Dermis microvascular lymphatic vessel endothelial cell (primary cell): Measurements from ENCODE around the gene CNTNAP5. TPM values are rescaled to one million over a fixed set of nuclear protein-coding genes. Genes with fewer than 3 reads are reported as not detected.

ENCODE experiments used
- DNase-seq, 2 donors: peaks; one replicate each; pipeline versions ENCODE4 v3.0.0 to v3.0.0-alpha.2; 2010; ENCODE audit warnings: low read depth in 2 of 2
- total RNA-seq: library from RNA; depleted of rRNA; stranded (reverse); fragments of >200 nt; gene quantifications from 2 replicates; pipeline ENCODE4 v1.2.1, GENCODE V29; 2014

The CNTNAP5 gene
- total RNA-seq, 1 donor from 2014 or later: not detected

DNA sequence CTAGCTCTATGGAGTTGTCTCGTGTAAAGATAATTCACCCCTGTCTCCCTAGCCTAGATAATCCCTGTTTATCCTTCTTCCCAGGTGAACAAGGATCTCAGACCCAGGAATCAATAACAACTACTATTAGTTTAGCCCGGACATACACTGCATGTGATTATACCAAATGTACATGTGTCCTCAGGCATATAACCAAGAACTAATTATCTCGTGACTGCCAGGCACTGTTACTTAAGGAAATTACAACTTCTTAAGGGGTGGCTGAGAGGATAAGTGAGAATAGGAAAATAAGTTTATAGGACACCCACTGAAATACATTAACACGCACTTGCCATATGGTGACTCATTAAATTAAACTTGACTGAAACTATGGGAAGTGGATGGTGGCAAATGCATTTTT, 126.6 kb downstream of the CNTNAP5 start:
- no peak for DNase-seq

DNA sequence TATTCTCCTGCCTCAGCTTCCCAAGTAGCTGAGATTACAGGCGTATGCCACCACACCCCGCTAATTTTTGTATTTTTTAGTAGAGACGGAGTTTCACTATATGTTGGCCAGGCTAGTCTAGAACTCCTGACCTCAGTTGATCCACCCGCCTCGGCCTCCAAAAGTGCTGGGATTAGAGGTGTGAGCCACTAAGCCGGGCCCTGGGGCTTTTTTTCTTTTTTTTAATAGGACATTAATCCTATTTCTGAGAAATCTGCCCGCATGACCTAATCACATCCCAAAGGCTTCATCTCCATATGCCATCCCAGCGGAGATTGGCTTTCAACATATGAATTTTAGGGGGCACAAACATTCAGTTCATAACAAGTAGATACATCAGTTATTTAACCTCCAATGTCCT, 128.6 kb downstream of the CNTNAP5 start:
- no peak for DNase-seq

DNA sequence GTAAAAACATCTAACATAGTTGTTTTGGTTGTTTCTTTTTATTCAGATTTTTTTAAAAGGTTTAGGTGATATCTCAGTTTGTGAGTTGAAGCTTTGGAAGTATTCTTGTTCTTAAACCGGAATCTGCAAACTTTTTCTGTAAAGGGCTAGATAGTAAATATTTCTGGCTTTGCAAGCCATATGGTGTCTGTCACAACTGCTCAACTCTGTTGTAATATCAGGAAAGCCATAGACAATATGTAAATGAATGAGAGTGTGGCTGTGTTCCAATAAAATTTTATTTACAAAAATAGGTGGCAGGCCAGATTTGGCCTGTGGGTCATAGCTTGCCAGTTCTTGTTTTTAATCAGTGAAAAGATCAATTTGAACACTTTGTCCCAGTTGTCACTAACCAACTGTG, 134.1 kb downstream of the CNTNAP5 start:
- no peak for DNase-seq

DNA sequence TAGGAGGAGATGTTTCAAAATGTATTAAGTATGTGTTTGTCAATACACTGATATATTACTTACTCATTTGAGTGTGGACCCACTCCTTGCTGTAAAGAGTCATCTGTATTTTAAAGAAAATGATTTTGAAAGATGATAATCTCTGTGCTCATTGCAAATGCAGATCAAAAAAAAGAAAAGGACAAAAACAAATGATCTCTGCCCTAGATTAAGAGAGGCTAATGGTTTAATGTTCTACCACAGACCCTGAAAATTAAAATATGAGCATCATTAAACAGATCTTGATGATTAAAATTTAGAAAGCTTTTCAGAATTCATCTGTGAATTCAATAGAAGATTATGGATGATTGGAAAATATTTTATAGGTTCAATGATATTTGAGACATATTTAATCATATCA, 136.5 kb downstream of the CNTNAP5 start:
- no peak for DNase-seq

DNA sequence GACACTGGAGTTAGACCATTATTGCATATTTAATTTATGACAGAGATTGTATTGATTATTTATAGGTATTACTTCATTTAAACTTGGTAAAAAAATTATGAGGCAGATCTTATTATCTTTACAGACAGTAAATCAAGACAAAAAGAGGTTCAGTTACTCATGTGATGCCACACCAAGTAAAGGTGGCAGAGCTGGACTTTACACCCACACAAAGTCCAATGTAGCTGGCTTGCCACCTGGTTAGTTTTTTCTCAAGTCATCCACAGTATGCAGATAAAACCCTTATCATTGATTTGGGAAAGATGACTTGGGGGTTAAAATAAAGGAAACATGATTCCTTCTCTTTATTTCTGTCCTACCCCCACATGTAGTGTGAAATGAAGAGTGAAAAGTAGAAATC, 137.2 kb downstream of the CNTNAP5 start:
- DNase-seq: no peak

DNA sequence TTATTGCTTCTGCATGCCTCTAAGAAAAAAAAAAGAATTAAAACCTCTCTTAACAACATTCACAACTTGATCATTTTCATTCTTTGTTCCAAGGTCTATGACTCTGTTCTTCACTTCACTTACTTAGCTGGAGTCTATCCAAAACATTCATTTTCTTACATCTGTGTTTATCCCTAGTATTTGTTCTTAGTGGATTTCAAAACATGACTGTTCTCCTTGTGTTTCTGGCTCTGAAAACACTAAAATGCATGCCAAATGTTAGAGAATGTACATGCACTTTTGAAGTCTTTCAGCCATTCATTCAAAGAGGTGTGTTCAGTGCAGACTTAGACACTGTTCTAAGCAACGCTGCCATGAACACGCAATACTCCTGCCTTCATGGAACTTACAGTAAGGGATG, 138.8 kb downstream of the CNTNAP5 start:
- no peak for DNase-seq

DNA sequence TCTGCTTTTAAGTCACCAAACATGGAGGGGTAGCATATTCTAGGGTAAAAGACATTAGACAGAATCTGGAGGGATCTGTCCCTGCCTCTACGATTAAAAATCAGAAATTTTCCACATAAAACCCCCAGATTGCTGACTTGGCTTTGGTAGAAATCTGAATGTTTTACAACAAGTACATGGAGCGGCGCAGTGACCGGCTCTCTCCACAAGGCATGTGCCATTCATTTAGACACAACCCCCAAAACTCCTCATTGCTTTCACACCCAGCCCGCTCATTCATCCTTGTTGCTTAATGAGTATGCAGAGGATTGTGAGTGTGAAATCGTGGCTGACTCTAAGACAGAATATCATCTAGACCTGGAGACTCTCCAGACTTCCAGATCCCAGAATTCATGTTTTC, 140.6 kb downstream of the CNTNAP5 start:
- DNase-seq: no peak

DNA sequence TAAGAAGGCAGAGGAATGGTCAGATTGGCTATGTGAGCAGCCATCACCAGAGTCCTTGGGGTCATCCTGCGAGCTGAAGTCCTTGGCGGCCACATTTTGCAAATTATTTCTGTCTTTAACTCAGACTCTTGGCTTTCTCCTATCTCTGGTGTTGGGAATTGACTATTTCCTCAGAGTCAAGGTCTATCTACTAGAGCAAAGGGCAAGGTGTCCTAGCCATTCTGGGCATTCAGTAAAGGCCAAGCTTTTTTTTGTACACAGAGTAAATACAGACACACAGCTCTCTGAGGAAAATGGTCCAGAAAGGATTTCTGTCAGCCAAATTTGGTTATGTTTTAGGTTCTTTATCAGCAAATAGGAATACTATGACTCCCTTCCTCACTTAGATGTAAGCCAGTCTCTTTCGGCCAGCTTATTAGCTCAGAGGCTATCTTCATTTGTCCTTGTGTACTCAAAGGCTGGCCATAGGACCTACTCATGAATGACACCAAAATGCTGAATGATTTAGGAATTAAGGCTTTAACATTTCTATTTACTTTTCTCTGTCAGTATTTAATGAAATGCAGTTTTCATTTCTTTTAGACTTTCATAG, 146.5 kb downstream of the CNTNAP5 start:
- no peak for DNase-seq

DNA sequence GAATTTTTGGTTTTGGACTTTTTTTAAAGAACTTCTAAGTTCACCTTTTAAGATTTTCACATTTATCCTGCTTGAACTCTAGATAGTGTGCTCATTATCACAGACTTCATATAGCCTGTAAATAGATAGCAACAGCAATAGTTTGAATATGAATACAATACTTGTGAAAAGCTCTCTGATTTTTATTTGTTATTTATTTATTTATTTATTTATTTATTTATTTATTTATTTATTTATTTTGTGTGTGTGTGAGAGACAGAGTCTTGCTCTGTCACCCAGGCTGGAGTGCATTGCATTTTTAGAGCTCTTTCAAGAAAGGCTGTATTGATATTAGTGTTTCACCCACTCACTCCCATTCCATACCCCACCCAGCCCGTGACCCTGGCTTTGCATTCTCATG, 153.6 kb downstream of the CNTNAP5 start:
- DNase-seq: no peak

DNA sequence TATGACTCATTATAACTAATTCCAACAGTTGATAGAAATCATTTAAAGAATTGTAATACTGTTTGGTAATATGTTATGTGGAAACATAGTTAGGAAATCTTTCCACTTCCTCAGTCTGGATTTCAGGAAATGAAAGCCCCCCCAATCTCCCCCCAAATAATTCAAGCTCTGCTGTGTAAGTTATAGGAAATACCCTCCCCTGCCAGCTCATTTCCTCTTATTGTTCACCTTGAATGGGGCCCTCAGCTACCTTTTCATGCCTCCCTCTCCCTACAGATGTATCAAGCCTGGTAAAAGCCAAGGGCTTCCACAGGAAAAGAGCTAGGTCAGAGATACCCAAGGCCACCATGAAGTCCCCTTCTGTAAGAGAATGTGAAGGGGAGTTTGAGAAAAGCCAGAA, 155.5 kb downstream of the CNTNAP5 start:
- peak; percentile 28 to 76 for DNase-seq

DNA sequence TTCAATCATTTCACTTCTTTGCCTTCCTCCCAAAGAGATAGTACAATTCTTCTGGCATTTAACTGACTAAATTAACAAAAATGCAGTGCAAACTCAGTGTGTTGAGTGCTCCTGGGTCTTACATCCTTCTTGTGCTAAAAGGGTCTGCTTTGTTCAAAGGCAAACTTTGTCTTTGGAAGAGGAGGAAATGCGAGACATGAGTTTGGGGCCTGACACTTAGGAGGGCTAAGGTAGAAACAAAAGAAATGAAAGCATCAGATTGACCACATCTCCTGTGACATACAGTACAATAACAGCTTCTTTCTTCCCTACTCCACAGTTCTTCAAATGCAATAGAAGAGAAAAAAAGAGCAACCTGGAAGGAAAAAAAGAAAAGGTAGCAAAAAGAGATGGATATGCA, 161.7 kb downstream of the CNTNAP5 start:
- DNase-seq: no peak

DNA sequence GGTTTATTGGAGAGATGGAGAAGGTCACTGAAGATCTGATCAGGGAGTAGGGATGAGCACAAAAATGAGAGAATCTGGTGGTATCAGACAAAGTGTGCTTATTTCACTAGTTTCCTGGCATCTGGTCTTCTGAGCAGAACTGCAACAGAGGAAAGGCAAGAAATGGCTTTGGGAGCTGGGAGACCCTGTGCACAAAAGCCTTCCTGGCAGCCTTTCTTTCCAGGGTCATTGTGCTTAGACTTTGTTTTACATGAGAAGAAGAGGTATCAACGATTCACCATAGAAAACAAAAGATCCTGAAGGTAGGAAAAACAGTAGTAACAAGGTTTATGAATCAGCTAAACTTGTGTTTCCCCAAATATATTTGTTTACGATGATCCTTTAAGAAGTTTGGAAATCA, 162.9 kb downstream of the CNTNAP5 start:
- no peak for DNase-seq

DNA sequence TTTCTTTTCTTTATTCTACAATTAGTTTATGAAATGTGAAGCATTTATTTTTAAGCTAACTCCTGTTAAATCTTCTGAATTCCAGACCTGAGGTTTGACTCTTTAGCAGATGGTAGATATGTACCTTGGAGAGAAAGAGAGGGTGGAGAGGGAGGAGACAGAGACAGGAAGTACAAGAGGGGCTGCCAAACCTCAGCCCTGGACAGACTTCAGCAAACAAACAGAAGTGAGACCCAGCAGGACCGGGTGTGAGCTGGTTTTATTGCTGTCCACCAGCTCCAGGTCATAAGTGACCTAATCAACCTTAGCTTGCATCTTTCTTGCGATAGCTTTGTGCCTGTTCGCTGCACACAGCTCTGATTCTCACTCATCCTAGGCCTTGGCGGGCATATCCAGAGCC, 168.6 kb downstream of the CNTNAP5 start:
- DNase-seq: no peak

DNA sequence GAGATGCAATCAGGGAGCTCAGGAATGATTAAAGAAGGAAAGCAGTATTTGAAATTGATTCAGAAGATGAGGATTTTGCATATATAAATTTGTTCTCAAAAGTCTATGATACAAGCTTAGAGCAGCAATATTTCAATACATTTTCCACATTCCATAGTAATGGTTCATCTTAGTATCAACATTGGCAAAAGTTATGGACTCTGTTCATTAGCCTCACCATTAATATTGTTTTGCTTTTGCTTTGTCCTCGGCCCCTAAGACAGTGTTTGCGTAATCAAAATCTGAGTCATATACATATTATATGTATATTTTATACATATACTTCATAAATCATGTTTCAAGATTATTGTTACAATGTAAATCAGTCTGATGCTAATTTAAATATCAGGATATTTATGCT, 176.6 kb downstream of the CNTNAP5 start:
- no peak for DNase-seq

DNA sequence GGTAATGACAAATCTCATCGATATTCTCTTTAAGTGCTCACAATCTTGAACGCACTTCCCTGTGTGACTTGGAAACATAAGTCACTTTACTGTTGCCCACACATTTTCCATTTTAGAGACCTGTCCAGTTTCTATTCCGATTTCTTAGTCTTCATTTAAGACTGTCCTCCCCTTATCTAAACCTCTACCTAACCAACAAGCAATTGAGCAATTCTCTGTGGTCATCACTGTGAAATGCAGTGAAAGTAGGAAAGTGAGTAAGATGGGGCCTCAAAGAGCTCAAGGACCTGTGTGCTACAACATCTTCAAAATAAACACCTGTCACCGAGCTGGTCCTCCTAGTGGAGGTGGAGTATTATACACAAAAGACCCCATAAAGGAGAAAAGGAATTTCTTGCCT, 184.4 kb downstream of the CNTNAP5 start:
- no peak for DNase-seq

DNA sequence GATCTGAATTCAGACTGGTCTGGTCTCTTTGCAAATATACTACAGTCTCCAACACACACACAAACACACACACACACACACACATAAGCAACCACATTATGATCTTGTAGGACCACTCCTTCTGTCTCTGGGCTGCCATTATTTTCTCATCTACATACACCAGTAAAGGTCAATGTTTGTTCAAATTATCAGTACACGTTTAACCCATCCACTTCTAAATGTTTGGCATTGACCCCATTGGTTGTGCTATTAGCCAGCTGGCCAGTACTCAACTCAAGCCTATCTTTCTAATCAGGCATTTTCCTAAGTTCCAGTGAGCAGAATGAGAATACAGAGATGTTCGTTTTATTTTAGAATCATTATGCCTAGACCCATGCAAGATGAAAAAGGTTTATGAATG, 186.4 kb downstream of the CNTNAP5 start:
- DNase-seq: no peak

DNA sequence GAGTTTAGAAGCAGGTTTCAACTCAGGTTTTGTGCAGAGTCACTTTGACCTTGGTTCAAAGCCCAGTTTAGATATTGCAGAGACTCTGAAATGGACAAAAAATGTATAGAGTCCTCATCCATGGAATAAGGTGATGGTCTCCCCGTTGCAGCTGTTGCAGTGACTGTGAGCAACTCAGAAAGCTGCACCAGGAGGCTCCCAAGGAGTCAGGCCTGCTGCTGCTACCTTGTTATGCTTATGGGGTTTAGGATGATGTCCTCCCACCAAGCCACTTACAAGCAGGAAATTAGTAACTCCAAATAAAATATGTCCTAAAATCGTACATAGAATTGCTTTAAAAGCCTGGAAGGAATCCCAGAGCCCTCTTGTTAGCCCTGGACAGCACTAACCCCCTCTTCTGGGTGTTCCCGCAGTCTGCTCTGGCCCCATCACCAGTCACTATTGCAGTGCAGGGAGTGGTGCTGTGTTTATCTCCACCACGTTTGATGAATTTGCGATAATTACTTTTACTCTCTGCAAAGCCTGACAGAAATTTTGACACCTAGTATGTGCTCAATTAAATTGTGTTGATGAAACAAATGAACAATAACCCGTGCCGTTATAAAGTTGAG, 189.0 kb downstream of the CNTNAP5 start:
- DNase-seq: no peak

DNA sequence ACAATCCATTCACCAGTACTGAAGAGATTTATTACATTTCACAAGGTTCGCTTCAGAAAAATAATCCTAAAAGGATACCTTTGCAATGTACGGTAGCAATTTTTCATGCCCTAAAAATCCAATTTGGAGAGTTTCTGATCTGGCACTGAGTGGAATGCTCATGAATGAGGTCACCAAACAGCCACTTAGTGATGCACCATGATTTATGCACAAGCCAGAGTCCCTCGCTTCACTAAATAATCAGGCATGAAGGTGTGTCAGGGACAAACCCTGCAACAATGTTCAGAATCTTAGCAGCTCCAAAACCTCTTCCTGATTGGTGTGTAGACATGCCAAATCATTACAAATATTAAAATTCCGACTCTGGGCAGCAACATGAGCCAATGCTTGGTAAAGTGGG, 221.1 kb downstream of the CNTNAP5 start:
- no peak for DNase-seq

DNA sequence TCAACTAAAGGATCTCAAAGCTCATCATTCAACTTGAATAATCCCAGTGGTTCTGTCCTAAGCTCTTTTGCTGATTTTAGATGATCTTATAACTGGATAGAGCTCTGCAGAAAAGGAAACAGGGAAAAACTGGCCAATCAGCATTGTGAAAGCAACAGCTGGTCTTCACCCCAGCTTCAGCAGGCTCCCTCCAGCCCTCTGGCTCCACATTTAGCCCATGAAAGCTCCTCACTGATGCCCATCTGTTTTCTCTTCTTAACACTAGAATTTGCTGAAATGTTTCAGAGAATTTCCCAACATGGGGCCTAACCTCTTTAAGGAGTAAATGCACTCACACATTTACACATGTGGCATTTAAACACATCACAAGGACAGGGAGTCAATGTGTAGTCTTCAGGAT, 223.3 kb downstream of the CNTNAP5 start:
- DNase-seq: no peak

DNA sequence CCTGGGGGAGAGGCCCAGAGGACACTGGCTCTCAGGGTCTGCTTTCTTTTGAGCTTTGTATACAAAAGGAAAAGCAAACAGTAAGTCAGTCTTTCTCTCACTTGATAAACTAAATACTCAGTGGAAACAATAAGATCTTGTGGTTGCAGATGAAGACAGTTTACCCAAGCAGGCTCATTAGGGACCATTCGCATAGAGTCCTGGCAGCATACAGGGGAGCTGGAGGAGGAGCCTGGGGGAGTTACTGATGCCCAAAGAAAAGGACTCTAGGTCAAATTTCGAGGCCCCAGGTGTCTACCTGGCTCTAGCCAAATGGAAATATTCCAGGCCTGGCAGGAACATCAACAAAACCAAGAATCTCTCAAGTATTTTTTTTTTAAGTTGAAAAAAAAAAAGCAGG, 225.3 kb downstream of the CNTNAP5 start:
- no peak for DNase-seq

DNA sequence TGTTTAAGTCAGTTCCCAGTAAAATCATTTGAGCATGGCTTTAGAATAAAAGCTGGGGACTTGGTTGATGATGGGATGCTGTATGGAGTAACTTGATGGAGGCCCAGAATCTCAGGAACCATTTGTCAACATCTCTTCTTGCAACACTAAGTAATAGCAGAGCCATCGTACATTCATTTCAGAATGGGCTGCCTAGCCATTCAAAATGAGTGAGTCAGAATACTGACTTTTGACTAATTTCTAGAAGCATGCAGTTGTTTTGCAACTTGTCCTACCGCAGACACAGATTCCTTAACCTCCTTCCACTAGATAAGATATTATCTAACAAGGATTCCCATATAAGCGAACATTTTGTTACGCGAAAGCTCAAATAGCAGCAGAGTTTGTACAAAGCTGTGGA, 229.5 kb downstream of the CNTNAP5 start:
- no peak for DNase-seq

DNA sequence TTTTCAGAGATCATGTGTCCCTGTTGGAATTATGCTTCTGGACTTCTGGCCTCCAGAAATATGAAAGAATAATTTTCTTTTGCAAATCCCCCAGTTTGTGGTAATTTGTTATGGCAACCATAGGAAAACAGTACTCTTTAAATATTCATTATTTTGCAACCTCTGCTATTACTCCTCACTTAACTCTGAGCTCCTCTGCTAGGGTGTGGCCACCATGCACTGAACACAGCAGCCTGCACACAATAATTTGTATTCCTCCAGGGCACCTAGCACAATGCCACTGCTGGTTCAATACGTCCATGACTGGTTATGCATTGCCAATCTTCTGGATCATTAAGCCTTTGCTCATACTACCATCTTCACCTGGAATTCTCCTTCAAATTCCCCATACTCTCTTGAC, 232.0 kb downstream of the CNTNAP5 start:
- no peak for DNase-seq

DNA sequence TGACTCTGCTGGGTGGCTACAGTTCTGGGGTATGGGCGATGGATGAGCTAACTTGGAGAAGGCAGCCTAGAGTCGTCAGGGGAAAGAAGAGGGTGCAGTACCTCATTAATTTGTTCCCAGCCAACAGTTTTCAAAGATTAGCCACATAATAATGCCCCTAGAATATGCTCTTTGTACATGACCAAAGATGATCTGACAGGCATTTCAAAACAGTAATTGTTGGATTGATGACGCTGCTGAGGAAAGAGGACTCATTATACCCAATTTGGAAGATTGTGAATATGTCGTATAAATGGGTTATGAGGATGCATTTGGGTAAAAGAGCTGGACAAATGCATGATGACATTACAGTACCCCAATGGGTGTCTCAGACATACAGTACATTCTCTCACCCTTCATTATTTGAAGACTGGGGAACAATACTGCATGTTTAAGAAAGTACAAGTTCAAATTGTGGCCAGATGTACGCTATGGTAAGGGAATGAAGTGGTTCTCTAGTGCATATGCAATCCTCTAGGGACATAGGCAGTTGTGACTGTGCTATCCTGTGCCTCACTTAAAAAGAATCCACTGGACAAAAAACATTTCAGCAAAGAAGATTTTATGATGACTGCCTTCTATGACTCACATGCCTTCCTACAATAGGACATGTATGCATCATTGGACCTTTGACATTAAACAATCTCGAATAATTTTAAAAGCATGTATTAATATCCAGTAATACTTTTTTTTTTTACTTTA, 233.2 kb downstream of the CNTNAP5 start:
- no peak for DNase-seq
